Calu3 (cell line): ENCODE data around the gene CHRD. TPM values are rescaled to one million over a fixed set of nuclear protein-coding genes. Genes with fewer than 3 reads are reported as not detected.

Experiments used
- Bru-seq: library from RNA; stranded (reverse); fragments of 400-500 nt; gene quantifications from one replicate; lab custom pipeline; 2021; lab: Mats Ljungman, UMichigan
- BruChase-seq, 2 experiments: library from RNA; stranded (reverse); fragments of 400-500 nt; gene quantifications; one replicate each; lab custom pipeline; 2021; lab: Mats Ljungman, UMichigan
- BruUV-seq: library from RNA; stranded (reverse); fragments of 400-500 nt; replicated peaks from 2 replicates; lab custom pipeline; 2021; lab: Mats Ljungman, UMichigan
- CTCF ChIA-PET: fragments of 300-600 bp; sonication (Branson Sonifier 250); formaldehyde crosslinking; loops from one replicate; lab custom pipeline; 2022; ENCODE audit warnings: antibody characterized with exemption; lab: Charles Lee
- DNase-seq: peaks from one replicate; pipeline ENCODE4 v3.0.0; 2022
- H3K27ac Mint-ChIP-seq: one replicate; pipeline ENCODE4 v1.8.0; 2022; ENCODE audit warnings: mixed read lengths; ENCODE audit not compliant: unreplicated experiment
- H3K27me3 Mint-ChIP-seq: one replicate; pipeline ENCODE4 v1.8.0; 2022; ENCODE audit warnings: mixed read lengths; ENCODE audit not compliant: unreplicated experiment
- H3K36me3 Mint-ChIP-seq: one replicate; pipeline ENCODE4 v1.8.0; 2022; ENCODE audit warnings: mild to moderate bottlenecking, moderate library complexity, mixed read lengths; ENCODE audit not compliant: insufficient read depth, unreplicated experiment
- H3K4me1 Mint-ChIP-seq: one replicate; pipeline ENCODE4 v1.8.0; 2022; ENCODE audit warnings: mild to moderate bottlenecking, low read depth, mixed read lengths; ENCODE audit not compliant: unreplicated experiment
- H3K4me3 Mint-ChIP-seq: one replicate; pipeline ENCODE4 v1.8.0; 2022; ENCODE audit warnings: mild to moderate bottlenecking, low read depth, moderate library complexity, mixed read lengths; ENCODE audit not compliant: unreplicated experiment
- H3K9me3 Mint-ChIP-seq: one replicate; pipeline ENCODE4 v1.8.0; 2022; ENCODE audit warnings: low read depth, mixed read lengths; ENCODE audit not compliant: unreplicated experiment
- intact Hi-C: fragments of 100-400 bp; cut with micrococcal nuclease; formaldehyde crosslinking; loops from one replicate; pipeline ENCODE4 v1.10.0; 2022; ENCODE audit not compliant: unreplicated experiment
- long read RNA-seq: library from polyadenylated mRNA; stranded (forward); transcript quantifications from one replicate; pipeline ENCODE4 v2.0.0, GENCODE V29; 2022
- total RNA-seq: library from RNA; stranded (reverse); gene quantifications from 2 replicates; pipeline ENCODE4 v1.2.3, GENCODE V29; 2022
- TF ChIP-seq, protein P1 (sequence below): fragments of 200-600 bp; IDR thresholded peaks from one replicate; pipeline ENCODE4 v1.8.0; 2022; ENCODE audit warnings: antibody characterized with exemption; ENCODE audit not compliant: unreplicated experiment

The CHRD gene
- total RNA-seq, result not detected in 2 replicates
- Bru-seq, nascent RNA, result percentile 11 among the genes with signal in this experiment
- percentile 13 among the genes with signal in this experiment for BruChase-seq, experiment 1, labeled RNA remaining after a 6-hour chase
- percentile 8 among the genes with signal in this experiment for BruChase-seq, experiment 2, labeled RNA remaining after a 2-hour chase
- long read RNA-seq, result 0 reads

DNA sequence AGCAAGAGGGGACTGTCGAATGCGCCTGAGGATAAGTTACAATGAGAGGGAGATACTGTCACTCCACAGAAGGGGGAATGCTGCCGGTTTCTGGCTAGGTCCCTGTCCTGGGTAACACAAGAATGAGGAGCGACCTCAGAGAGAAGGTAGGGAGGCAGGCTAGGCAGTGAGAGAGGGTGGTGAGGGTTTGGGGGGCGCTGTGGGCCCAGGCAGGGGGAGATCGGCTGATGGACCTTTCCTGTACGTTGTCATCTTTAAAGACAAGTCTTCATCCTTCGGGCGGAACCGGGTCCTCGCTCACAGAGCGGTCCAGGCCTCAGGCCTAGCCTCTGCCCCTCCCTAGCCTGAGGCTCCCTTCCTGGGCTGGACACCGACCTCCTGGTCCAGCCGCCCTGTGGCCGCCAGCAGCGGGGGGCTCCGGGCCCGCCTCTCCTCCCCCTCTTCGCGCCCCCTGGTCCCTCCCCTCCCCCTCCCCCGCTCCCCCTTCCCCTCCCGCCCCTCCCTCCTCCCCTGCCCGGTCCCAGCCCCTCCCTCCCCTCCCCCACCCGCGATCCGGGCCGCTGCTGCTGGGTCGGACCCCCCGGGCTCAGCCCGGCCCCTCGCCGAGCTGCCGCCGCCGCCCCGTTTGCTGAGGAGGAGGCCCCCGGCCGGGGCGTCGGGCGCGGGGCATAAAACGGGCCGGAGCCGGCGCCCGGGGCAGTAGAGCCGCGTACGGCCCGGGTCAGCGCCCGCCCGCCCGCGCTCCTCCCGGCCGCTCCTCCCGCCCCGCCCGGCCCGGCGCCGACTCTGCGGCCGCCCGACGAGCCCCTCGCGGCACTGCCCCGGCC is at the start of gene CHRD:
CHRD (plus strand) TSS at position 697 of the 827 bp plus-strand sequence. CDS start 265 bp downstream, outside the sequence.
- Mint-ChIP-seq H3K4me1 (no peaks in the 10 kb centered on the region), H3K27me3 (peaks cover 94% of the 10 kb centered on the region), H3K27ac (no peak within 1 kb of the TSS), H3K9me3 (no peaks in the 10 kb centered on the region), H3K4me3 (peak within 1 kb of the TSS; percentile 52), H3K36me3 (no peaks in the 10 kb centered on the region)
- no TSS peak for BruUV-seq
- TF ChIP-seq, protein P1, sequence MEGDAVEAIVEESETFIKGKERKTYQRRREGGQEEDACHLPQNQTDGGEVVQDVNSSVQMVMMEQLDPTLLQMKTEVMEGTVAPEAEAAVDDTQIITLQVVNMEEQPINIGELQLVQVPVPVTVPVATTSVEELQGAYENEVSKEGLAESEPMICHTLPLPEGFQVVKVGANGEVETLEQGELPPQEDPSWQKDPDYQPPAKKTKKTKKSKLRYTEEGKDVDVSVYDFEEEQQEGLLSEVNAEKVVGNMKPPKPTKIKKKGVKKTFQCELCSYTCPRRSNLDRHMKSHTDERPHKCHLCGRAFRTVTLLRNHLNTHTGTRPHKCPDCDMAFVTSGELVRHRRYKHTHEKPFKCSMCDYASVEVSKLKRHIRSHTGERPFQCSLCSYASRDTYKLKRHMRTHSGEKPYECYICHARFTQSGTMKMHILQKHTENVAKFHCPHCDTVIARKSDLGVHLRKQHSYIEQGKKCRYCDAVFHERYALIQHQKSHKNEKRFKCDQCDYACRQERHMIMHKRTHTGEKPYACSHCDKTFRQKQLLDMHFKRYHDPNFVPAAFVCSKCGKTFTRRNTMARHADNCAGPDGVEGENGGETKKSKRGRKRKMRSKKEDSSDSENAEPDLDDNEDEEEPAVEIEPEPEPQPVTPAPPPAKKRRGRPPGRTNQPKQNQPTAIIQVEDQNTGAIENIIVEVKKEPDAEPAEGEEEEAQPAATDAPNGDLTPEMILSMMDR, result no peak
- intact Hi-C loops, result loop anchor here (10.0 kb wide), 1 partner anchor 135 kb away; no protein-coding TSS in a partner anchor
- no peak for DNase-seq
- CTCF ChIA-PET, result no interaction called here

DNA sequence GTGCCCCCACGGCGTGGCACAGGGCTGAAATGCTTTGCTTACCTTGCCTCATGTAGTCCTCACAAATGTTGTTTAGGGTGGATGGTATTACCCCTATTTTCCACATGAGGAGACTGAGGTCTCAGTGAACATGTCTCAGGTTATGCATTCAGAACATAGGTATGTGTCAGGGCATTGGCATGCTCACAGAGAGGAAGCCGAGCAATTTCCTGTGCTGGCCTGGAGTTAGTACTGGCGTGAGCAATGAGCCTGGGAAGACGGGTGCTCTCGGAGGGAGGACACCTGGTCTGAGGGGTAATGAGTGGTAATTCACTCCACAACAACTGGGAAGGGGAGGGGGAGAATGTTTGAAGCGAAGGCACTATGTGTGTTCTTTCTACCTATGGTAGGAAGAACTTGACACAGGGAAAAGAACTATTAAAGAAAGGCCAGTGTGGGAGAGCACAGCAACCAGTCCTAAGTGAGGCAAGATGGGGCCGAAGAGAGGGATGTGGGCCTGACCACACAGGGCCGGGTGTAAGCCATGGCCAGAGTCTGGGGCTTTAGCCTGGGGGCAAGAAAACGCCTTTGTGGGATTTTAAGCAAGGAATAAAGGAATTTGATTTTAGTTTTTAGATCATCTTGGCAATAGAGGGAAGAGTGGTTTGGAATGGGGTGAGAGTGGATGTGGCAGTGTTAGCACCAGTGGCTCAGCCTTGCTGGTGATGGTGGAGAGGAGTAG is 47.3 kb upstream of the CHRD start:
- CTCF ChIA-PET, result no interaction called here
- no peaks in the 10 kb centered on the region for H3K9me3 Mint-ChIP-seq
- TF ChIP-seq, protein P1, result no peak
- H3K27me3 Mint-ChIP-seq, result no peaks in the 10 kb centered on the region
- H3K36me3 Mint-ChIP-seq, result peaks cover 98% of the 10 kb centered on the region
- H3K4me1 Mint-ChIP-seq, result peaks cover 56% of the 10 kb centered on the region
- peak overlapping the region; percentile 43 for H3K27ac Mint-ChIP-seq
- BruUV-seq, result no TSS peak
- intact Hi-C loops, result no loop called here
- DNase-seq, result peak; percentile 28
- peak overlapping the region; percentile 3 for H3K4me3 Mint-ChIP-seq

DNA sequence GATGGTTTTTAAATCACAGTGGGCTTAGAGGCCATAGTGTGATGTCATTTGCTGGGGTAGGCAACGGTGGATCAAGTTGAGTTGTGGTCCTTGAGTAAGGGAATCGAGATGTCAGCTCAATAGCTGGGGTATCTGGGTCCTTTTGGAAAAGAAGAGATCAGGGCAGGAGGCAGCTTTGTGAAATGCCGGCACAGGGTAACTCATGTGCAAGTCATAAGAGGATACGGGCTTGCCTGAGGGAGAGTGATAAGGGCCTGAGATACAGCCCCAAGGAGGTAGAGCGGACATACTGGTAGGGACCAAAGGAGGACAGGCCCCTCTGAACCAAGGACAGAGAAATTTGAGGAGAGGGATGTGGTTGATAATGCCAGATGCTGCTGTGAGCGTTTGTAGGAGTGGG is 46.7 kb upstream of the CHRD start:
- peaks cover 62% of the 10 kb centered on the region for H3K4me1 Mint-ChIP-seq
- CTCF ChIA-PET, result no interaction called here
- H3K27me3 Mint-ChIP-seq, result no peaks in the 10 kb centered on the region
- no peaks in the 10 kb centered on the region for H3K9me3 Mint-ChIP-seq
- intact Hi-C loops, result no loop called here
- H3K4me3 Mint-ChIP-seq, result peak overlapping the region; percentile 3
- H3K36me3 Mint-ChIP-seq, result peaks cover 98% of the 10 kb centered on the region
- no peak for DNase-seq
- BruUV-seq, result no TSS peak
- TF ChIP-seq, protein P1, result no peak
- peak overlapping the region; percentile 43 for H3K27ac Mint-ChIP-seq

DNA sequence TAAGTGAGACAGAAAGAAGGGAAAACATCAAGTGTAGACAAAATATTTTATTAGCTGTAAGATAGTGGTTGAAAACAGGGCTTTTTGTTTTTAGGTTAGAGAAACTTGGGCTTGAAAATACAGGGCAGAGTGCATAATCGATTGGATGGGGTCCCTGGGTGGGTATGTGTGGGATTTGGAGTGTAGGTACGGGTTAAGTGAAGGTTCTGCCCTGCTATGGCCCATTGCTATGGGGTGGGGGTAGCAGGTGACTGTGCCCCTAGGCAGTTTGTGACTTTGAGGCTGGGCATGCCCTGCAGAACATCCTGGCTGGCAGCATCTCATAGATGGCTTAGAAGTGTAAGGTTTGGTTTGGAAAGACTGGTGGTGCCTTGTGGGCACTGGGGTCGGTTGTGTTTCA is 46.2 kb upstream of the CHRD start:
- peaks cover 98% of the 10 kb centered on the region for H3K36me3 Mint-ChIP-seq
- BruUV-seq, result no TSS peak
- intact Hi-C loops, result no loop called here
- H3K27ac Mint-ChIP-seq, result peak overlapping the region; percentile 43
- peaks cover 61% of the 10 kb centered on the region for H3K4me1 Mint-ChIP-seq
- no peaks in the 10 kb centered on the region for H3K27me3 Mint-ChIP-seq
- TF ChIP-seq, protein P1, result no peak
- H3K4me3 Mint-ChIP-seq, result peak overlapping the region; percentile 8
- CTCF ChIA-PET, result no interaction called here
- no peak for DNase-seq
- no peaks in the 10 kb centered on the region for H3K9me3 Mint-ChIP-seq
